H1 (cell line): ENCODE data around the gene C3orf52. TPM values are rescaled to one million over a fixed set of nuclear protein-coding genes. Genes with fewer than 3 reads are reported as not detected.

Source experiments
- GABPA ChIP-seq: IDR thresholded peaks from 2 replicates; pipeline ENCODE4 v1.6.1; 2011; ENCODE audit warnings: mild to moderate bottlenecking, low read length, moderate library complexity, borderline replicate concordance; ENCODE audit not compliant: insufficient read depth
- GTF2F1 ChIP-seq: IDR thresholded peaks from 2 replicates; pipeline ENCODE4 v1.6.1; 2012; ENCODE audit warnings: low read depth, low read length, improper control_type of control experiment, borderline replicate concordance
- RAD21 ChIP-seq, 2 experiments: IDR thresholded peaks in 1 of 2; conservative IDR thresholded peaks in 1 of 2; 2 replicates each; pipeline ENCODE4 v1.6.1; 2011; ENCODE audit warnings: low read depth in 2 of 2, low read length in 2 of 2, improper control_type of control experiment in 1 of 2, inconsistent platforms in 1 of 2, mild to moderate bottlenecking in 1 of 2, moderate library complexity in 1 of 2
- RNF2 ChIP-seq: fragments of 200-900, 300-1000 bp; sonication (generic); IDR thresholded peaks from 2 replicates; pipeline ENCODE4 v1.7.1; 2016; ENCODE audit warnings: borderline replicate concordance, low read depth, mild to moderate bottlenecking, antibody characterized with exemption, low read length; ENCODE audit not compliant: poor library complexity, severe bottlenecking; ENCODE audit errors: missing control alignments
- SIX5 ChIP-seq: IDR thresholded peaks from 2 replicates; pipeline ENCODE4 v1.6.1; 2011; ENCODE audit warnings: mild to moderate bottlenecking, low read depth, low read length
- TBP ChIP-seq: IDR thresholded peaks from 2 replicates; pipeline ENCODE4 v1.6.1; 2011; ENCODE audit warnings: low read depth, low read length, improper control_type of control experiment
- polyA plus RNA-seq, 7 experiments: library from polyadenylated mRNA; depleted of rRNA in 3 of 7; stranded (reverse) in 5 of 7; unstranded in 2 of 7; fragments of >200 nt in 5 of 7; fragments of 200-250 nt in 2 of 7; gene quantifications; 1 replicate in 5 of 7; 2 replicates in 1 of 7; 4 replicates in 1 of 7; pipeline versions ENCODE4 v1.2.1 to v1.2.3, GENCODE V29; 2011 to 2013; ENCODE audit warnings: missing spikeins in 2 of 7, mixed read lengths in 2 of 7
- total RNA-seq: library from RNA; stranded (reverse); fragmentation: NEBNext Ultra II Directional; extraction: Animal tissue kit (Norgen Biotek cat#: 25700); gene quantifications from 2 replicates; pipeline ENCODE4 v1.2.1, GENCODE V29; 2021

The C3orf52 gene
- total and polyA plus RNA-seq, 2 of the 8 experiments (the other 6 are each of a cell fraction or from before 2014, with no cell fraction given) = 9.7 to 13.1 TPM

GRCh38 chr3:112053229-112053628, 33.0 kb upstream of the C3orf52 start (continued):
- TF ChIP-seq RAD21 (IDR thresholded peaks at IDR 0.05 in 1 of 2, conservative IDR thresholded peaks at IDR 0.05 in 1 of 2; ENCODE audit: low read depth in 2 of 2, low read length in 2 of 2) (no peak), GABPA (no peak), RNF2 (no peak), GTF2F1 (no peak), TBP (no peak), SIX5 (no peak)
